Mucosa of descending colon (tissue), 3 donors: ENCODE measurements around the gene CNKSR2. TPM values are rescaled to one million over a fixed set of nuclear protein-coding genes. Genes with fewer than 3 reads are reported as not detected.

Experiments used
- ATAC-seq: fragments of 200-7000 bp; cut with Tn5 transposase; one replicate; pipeline ENCODE4 v1.9.1; 2020; ENCODE audit warnings: mild to moderate bottlenecking, moderate library complexity
- DNase-seq, 3 donors: peaks; one replicate each; pipeline ENCODE4 v3.0.0-alpha.2; 2020
- H3K36me3 ChIP-seq: fragments of 200-600 bp; one replicate; pipeline ENCODE4 v1.8.0; 2021; ENCODE audit warnings: low read depth, mild to moderate bottlenecking
- H3K4me1 ChIP-seq: fragments of 200-600 bp; one replicate; pipeline ENCODE4 v1.8.0; 2021; ENCODE audit warnings: low read depth, mild to moderate bottlenecking
- H3K4me3 ChIP-seq: fragments of 200-600 bp; one replicate; pipeline ENCODE4 v1.8.0; 2021; ENCODE audit warnings: mild to moderate bottlenecking
- H3K9me3 ChIP-seq: fragments of 200-600 bp; one replicate; pipeline ENCODE4 v1.8.0; 2021; ENCODE audit warnings: mild to moderate bottlenecking
- CTCF ChIP-seq: fragments of 200-600 bp; IDR thresholded peaks from one replicate; pipeline ENCODE4 v1.8.0; 2022; ENCODE audit warnings: antibody characterized with exemption, mild to moderate bottlenecking
- intact Hi-C, 2 donors: fragments of 100-400 bp; cut with DNase I in 1 of 2; cut with micrococcal nuclease in 1 of 2; formaldehyde crosslinking; loops; one replicate each; pipeline versions ENCODE4 v1.11.0 to v1.11.1; 2022; cut with DNase I, micrococcal nuclease
- total RNA-seq, 3 donors: library from RNA; stranded (reverse); fragmentation: NEBNext Ultra II Directional in 2 of 3; extraction: Animal tissue kit (Norgen Biotek cat#: 25700) in 2 of 3; gene quantifications; one replicate each; pipeline versions ENCODE4 v1.2.1 to v1.2.4, GENCODE V29; 2021 to 2023
- donor health status: DM: no; HTN: no; CAD: no; lungs with moderate emphysema.
- donor health status: DM: no; HTN: no; CAD: no.
- donor health status: DM: no; HTN: yes; CAD: no.

Gene CNKSR2
- total RNA-seq, 3 donors from 2014 or later: 0.23 to 2.4 (median 0.67) TPM

GRCh38 chrX:21438792-21439191 is 64.6 kb downstream of the CNKSR2 start:
- intact Hi-C loops: no loop called here
- Histone ChIP-seq H3K36me3 (no peaks in the 10 kb centered on the region), H3K9me3 (no peaks in the 10 kb centered on the region), H3K4me1 (no peaks in the 10 kb centered on the region), H3K4me3 (no peak overlapping the region)
- peak; percentile 50 for ATAC-seq
- no peak for TF ChIP-seq CTCF
- no peak for DNase-seq

GRCh38 chrX:21440911-21441310 is 66.7 kb downstream of the CNKSR2 start:
- ATAC-seq (no peak), DNase-seq (no peak)
- no peak overlapping the region for H3K4me3 ChIP-seq
- H3K9me3 ChIP-seq: no peaks in the 10 kb centered on the region
- no peak for TF ChIP-seq CTCF
- intact Hi-C loops: no loop called here
- H3K4me1 ChIP-seq: no peaks in the 10 kb centered on the region
- H3K36me3 ChIP-seq: no peaks in the 10 kb centered on the region

- TF ChIP-seq CTCF: no peak
- intact Hi-C loops: no loop called here
- no peak for ATAC-seq
Measured at GRCh38 chrX:21457718-21458117, 83.5 kb downstream of the CNKSR2 start.

GRCh38 chrX:21469071-21469470 is 94.9 kb downstream of the CNKSR2 start:
- H3K9me3 ChIP-seq: no peaks in the 10 kb centered on the region
- H3K36me3 ChIP-seq: no peaks in the 10 kb centered on the region
- no peak for DNase-seq
- no peak overlapping the region for H3K4me3 ChIP-seq
- no peak for ATAC-seq
- no peak for TF ChIP-seq CTCF
- intact Hi-C loops: no loop called here
- no peaks in the 10 kb centered on the region for H3K4me1 ChIP-seq

More at GRCh38 chrX:21457718-21458117, 83.5 kb downstream of the CNKSR2 start:
- no peaks in the 10 kb centered on the region for H3K9me3 ChIP-seq
- no peak for DNase-seq
- H3K36me3 ChIP-seq: no peaks in the 10 kb centered on the region
- H3K4me1 ChIP-seq: no peaks in the 10 kb centered on the region
- H3K4me3 ChIP-seq: no peak overlapping the region

GRCh38 chrX:21476909-21477308 is 102.7 kb downstream of the CNKSR2 start:
- intact Hi-C loops: no loop called here
- TF ChIP-seq CTCF: no peak
- no peak for DNase-seq
- no peak for ATAC-seq
- no peaks in the 10 kb centered on the region for H3K9me3 ChIP-seq
- H3K36me3 ChIP-seq: no peaks in the 10 kb centered on the region
- H3K4me3 ChIP-seq: no peak overlapping the region
- H3K4me1 ChIP-seq: no peaks in the 10 kb centered on the region

- TF ChIP-seq CTCF: peak; percentile 13
- Histone ChIP-seq H3K36me3 (no peaks in the 10 kb centered on the region), H3K4me1 (no peaks in the 10 kb centered on the region), H3K4me3 (no peak overlapping the region), H3K9me3 (no peaks in the 10 kb centered on the region)
- DNase-seq: peak in 1 of 3 donors; percentile 4
- intact Hi-C loops: loop anchor here in 1 of 2 donors (5.0 kb wide), 1 partner anchor 952 kb away; no protein-coding TSS in a partner anchor
- peak; percentile 65 for ATAC-seq
Measured at GRCh38 chrX:21479695-21480270, 105.6 kb downstream of the CNKSR2 start.
